Measurements from ENCODE around the gene C3orf33. TPM values are rescaled to one million over a fixed set of nuclear protein-coding genes. Genes with fewer than 3 reads are reported as not detected.

The C3orf33 gene
- total and polyA plus RNA-seq, 2 of the 8 experiments (the other 6 are each of a cell fraction or from before 2014, with no cell fraction given), result 3.4 to 4.5 TPM

GRCh38 chr3:155744626-155745324 lies 61.3 kb downstream of the C3orf33 start, which contains the start of gene PLCH1:
TSS of gene PLCH1 (minus strand) at chr3:155745071. CDS start at chr3:155704224, 40,847 bp downstream.
- peak within 1 kb of the TSS; percentile 78 to 94 for H3K4me2 ChIP-seq (ENCODE audit: insufficient read depth in 1 of 2, low read depth in 2 of 2, low read length in 2 of 2)
- peaks cover 5 to 14% (median 10%) of the 10 kb centered on the region in 4 experiments; a peak in 6 of 7 replicates for H3K4me1 ChIP-seq (replicated peaks in 1 of 4; ENCODE audit: control insufficient read depth in 3 of 4, insufficient read depth in 4 of 4, low read length in 3 of 4)
- H4K5ac ChIP-seq (ENCODE audit: insufficient read length, low read depth, low read length), result peak within 1 kb of the TSS; percentile 97
- H3K27me3 ChIP-seq (replicated peaks in 1 of 4; ENCODE audit: control insufficient read depth in 3 of 4, extremely low read depth in 1 of 4, insufficient read depth in 3 of 4, low read length in 3 of 4), result no peaks in the 10 kb centered on the region
- H2AK5ac ChIP-seq (ENCODE audit: low read depth, low read length), result peak within 1 kb of the TSS; percentile 71
- H2BK120ac ChIP-seq (replicated peaks; ENCODE audit: low read depth, low read length), result peak within 1 kb of the TSS; percentile 50
- H3K79me1 ChIP-seq (ENCODE audit: low read depth, low read length), result no peaks in the 10 kb centered on the region
- H2BK5ac ChIP-seq (ENCODE audit: low read depth, low read length), result peak within 1 kb of the TSS; percentile 81; the same call in 1 of the 2 replicates
- no peak within 1 kb of the TSS for H2BK15ac ChIP-seq (ENCODE audit: low read length)
- H3K14ac ChIP-seq (ENCODE audit: insufficient read length), result no peak within 1 kb of the TSS
- FAIRE-seq, result no peak
- DNase-seq (ENCODE audit: low read depth in 1 of 2, low spot score in 2 of 2), result peak; percentile 80 to 90
- peak within 1 kb of the TSS; percentile 92 for H3K4ac ChIP-seq (replicated peaks; ENCODE audit: insufficient read length, low read depth, low read length)
- peaks cover 8% of the 10 kb centered on the region for H3K23me2 ChIP-seq (ENCODE audit: low read depth, low read length)
- WGBS, 2 experiments (ENCODE audit: extremely low coverage in 1 of 2, insufficient coverage in 1 of 2, insufficient read length in 1 of 2, insufficient replicate concordance in 2 of 2, low coverage in 1 of 2, low lambda C conversion rate in 2 of 2, missing lambda C conversion rate in 1 of 2), result 4% methylated on average over 28 of the region's 33 CpGs; no CpG with 5 or more reads in 1 of the 2 experiments
- peak within 1 kb of the TSS; percentile 73 for H2AFZ ChIP-seq (ENCODE audit: low read length)
- peaks cover 0 to 31% of the 10 kb centered on the region in 2 experiments; a peak in 2 of 4 replicates for H3K79me2 ChIP-seq (ENCODE audit: control insufficient read depth in 1 of 2, insufficient read depth in 2 of 2, low read length in 2 of 2)
- peak within 1 kb of the TSS; percentile 89 for H4K8ac ChIP-seq (ENCODE audit: extremely low read depth, insufficient read depth, low read length)
- peak within 1 kb of the TSS; percentile 82 for H4K91ac ChIP-seq (replicated peaks; ENCODE audit: insufficient read length, low read length)
- ChIA-PET POLR2A (ENCODE audit: partially characterized antibody) (interaction anchor here (2.5 kb wide), 1 partner anchor 61 kb away, joined by 10 read pairs; the partner anchor contains the start of gene C3orf33), CTCF (ENCODE audit: partially characterized antibody) (interaction anchor here (0.8 kb wide), 1 partner anchor 17 kb away, joined by 3 read pairs; no protein-coding TSS in a partner anchor)
- peak within 1 kb of the TSS; percentile 85 for H2BK12ac ChIP-seq (ENCODE audit: low read depth, low read length)
- no peaks in the 10 kb centered on the region for H3K36me3 ChIP-seq (ENCODE audit: control insufficient read depth in 2 of 4, insufficient read depth in 4 of 4, low read length in 3 of 4)
- peak within 1 kb of the TSS; percentile 97 for H3K18ac ChIP-seq (ENCODE audit: extremely low read depth, low read length)
- no peaks in the 10 kb centered on the region for H4K20me1 ChIP-seq (replicated peaks in 1 of 2; ENCODE audit: control insufficient read depth in 1 of 2, insufficient read depth in 2 of 2, low read length in 2 of 2)
- H3K27ac ChIP-seq (ENCODE audit: low read depth, low read length), result peak within 1 kb of the TSS; percentile 38; the same call in 1 of the 2 replicates
- H3K9ac ChIP-seq (replicated peaks in 1 of 4; ENCODE audit: extremely low read depth in 1 of 4, low read depth in 3 of 4, low read length in 3 of 4), result peak within 1 kb of the TSS; percentile 32 to 68 (median 58)
- H2BK20ac ChIP-seq (ENCODE audit: low read length), result peak within 1 kb of the TSS; percentile 49; the same call in 1 of the 2 replicates
- no peaks in the 10 kb centered on the region for H3K9me3 ChIP-seq (ENCODE audit: insufficient read depth in 2 of 2, low read depth in 1 of 2, low read length in 1 of 2)
- H3K23ac ChIP-seq (ENCODE audit: insufficient read length), result no peak within 1 kb of the TSS
- peak within 1 kb of the TSS; percentile 72 to 96 (median 86) for H3K4me3 ChIP-seq (ENCODE audit: extremely low read depth in 1 of 4, insufficient read depth in 2 of 4, low read depth in 3 of 4, low read length in 4 of 4)
- peak within 1 kb of the TSS; percentile 86 for H3K56ac ChIP-seq (replicated peaks; ENCODE audit: insufficient read length, low read depth, low read length)
- TF ChIP-seq TAF1 (IDR thresholded peaks at IDR 0.05; ENCODE audit: low read depth, low read length) (peak; percentile 62), SUZ12 (IDR thresholded peaks at IDR 0.05; ENCODE audit: low read length) (no peak), SAP30 (IDR thresholded peaks at IDR 0.05; ENCODE audit: insufficient read depth, insufficient replicate concordance, low read length) (peak; percentile 84), KDM4A (IDR thresholded peaks at IDR 0.05; ENCODE audit: low read depth, low read length, severe bottlenecking) (peak; percentile 26), SP1 (IDR thresholded peaks at IDR 0.05; ENCODE audit: low read depth, low read length) (peak; percentile 98), RAD21 (IDR thresholded peaks at IDR 0.05 in 1 of 2, conservative IDR thresholded peaks at IDR 0.05 in 1 of 2; ENCODE audit: low read depth in 2 of 2, low read length in 2 of 2) (peak; percentile 16 to 19; a peak in 2 of 4 replicates), SRF (IDR thresholded peaks at IDR 0.05; ENCODE audit: low read depth, low read length) (no peak), SP4 (IDR thresholded peaks at IDR 0.05; ENCODE audit: low read length) (no peak), POLR2AphosphoS5 (IDR thresholded peaks at IDR 0.05; ENCODE audit: low read depth, low read length) (no peak), NRF1 (IDR thresholded peaks at IDR 0.05; ENCODE audit: low read depth, low read length) (no peak), RNF2 (IDR thresholded peaks at IDR 0.05; ENCODE audit: borderline replicate concordance, low read depth, low read length, missing control alignments, poor library complexity, severe bottlenecking) (no peak), POLR2A (IDR thresholded peaks at IDR 0.05; ENCODE audit: control extremely low read depth in 1 of 2, low read depth in 2 of 2, low read length in 2 of 2) (peak in 1 of 2 experiments; percentile 10; a peak in 1 of 3 replicates)

Data from H1 (cell line).